NB4 (cell line): Measurements from ENCODE around the gene MANF.

Experiments
- MYC ChIP-seq: IDR thresholded peaks from 2 replicates; pipeline ENCODE4 v1.6.1; 2011; ENCODE audit warnings: low read depth, low read length
- POLR2A ChIP-seq: IDR thresholded peaks from 2 replicates; pipeline ENCODE4 v1.6.1; 2011; ENCODE audit warnings: mild to moderate bottlenecking; ENCODE audit not compliant: insufficient read length; ENCODE audit errors: extremely low read depth
- TF ChIP-seq, protein P1 (sequence below): IDR thresholded peaks from one replicate; pipeline ENCODE4 v1.5.1; 2012; ENCODE audit warnings: low read depth, low read length
- TF ChIP-seq, protein P2 (sequence below): IDR thresholded peaks from 2 replicates; pipeline ENCODE4 v1.6.1; 2011; ENCODE audit warnings: low read depth, low read length

DNA sequence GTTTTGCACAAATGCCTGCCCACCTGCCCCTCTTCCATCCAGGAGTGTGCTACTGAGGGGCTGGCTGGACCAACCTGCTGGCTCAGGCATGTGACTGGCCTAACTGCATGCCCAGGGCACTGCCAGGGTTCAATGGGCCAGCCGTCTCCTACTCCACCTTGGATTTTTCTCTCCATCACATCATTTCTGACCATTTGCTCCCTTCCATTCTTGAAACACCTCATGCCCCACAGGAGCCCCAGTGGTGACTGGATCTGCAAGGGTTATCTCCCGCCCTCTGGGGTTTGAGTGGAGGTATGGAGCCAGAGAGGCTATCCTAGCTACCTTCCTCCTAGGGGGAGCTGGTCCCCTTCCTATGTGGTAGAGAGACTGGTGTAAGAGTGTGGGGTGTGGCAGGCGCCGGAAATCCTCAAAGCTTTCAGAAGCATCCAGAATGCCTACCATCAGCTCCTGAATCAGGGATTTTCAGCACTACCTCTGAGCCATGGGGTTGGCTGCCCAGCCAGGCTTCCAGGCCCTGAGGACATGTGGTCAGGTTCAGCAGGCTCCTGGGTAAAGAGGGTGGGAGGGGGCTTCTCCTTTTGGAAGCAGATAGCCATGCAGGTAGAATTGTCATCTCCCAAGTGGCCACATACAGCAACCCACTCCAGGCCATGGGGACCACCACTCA is 2.9 kb upstream of the MANF start:
- TF ChIP-seq, protein P1, sequence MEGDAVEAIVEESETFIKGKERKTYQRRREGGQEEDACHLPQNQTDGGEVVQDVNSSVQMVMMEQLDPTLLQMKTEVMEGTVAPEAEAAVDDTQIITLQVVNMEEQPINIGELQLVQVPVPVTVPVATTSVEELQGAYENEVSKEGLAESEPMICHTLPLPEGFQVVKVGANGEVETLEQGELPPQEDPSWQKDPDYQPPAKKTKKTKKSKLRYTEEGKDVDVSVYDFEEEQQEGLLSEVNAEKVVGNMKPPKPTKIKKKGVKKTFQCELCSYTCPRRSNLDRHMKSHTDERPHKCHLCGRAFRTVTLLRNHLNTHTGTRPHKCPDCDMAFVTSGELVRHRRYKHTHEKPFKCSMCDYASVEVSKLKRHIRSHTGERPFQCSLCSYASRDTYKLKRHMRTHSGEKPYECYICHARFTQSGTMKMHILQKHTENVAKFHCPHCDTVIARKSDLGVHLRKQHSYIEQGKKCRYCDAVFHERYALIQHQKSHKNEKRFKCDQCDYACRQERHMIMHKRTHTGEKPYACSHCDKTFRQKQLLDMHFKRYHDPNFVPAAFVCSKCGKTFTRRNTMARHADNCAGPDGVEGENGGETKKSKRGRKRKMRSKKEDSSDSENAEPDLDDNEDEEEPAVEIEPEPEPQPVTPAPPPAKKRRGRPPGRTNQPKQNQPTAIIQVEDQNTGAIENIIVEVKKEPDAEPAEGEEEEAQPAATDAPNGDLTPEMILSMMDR, result no peak
- TF ChIP-seq, protein P2, sequence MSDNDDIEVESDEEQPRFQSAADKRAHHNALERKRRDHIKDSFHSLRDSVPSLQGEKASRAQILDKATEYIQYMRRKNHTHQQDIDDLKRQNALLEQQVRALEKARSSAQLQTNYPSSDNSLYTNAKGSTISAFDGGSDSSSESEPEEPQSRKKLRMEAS, result no peak
- TF ChIP-seq POLR2A, result no peak
- no peak for TF ChIP-seq MYC
